Ovary (tissue), 3 donors: ENCODE measurements around the gene PPM1H.

ENCODE experiments used
- POLR2A ChIP-seq: fragments of 450-650 bp; IDR thresholded peaks from one replicate; pipeline ENCODE4 v1.6.1; 2017; ENCODE audit warnings: antibody characterized with exemption, mild to moderate bottlenecking, moderate library complexity
- TF ChIP-seq, protein P1 (sequence below), 3 donors: fragments of 450-650 bp in 2 of 3; fragments of 200-600 bp in 1 of 3; IDR thresholded peaks; one replicate each; pipeline versions ENCODE4 v1.5.1 to v1.8.0; 2016 to 2022; ENCODE audit warnings: antibody characterized with exemption in 3 of 3, mild to moderate bottlenecking in 1 of 3
- donor health status: DM: no; HTN: no; CAD: no.

DNA sequence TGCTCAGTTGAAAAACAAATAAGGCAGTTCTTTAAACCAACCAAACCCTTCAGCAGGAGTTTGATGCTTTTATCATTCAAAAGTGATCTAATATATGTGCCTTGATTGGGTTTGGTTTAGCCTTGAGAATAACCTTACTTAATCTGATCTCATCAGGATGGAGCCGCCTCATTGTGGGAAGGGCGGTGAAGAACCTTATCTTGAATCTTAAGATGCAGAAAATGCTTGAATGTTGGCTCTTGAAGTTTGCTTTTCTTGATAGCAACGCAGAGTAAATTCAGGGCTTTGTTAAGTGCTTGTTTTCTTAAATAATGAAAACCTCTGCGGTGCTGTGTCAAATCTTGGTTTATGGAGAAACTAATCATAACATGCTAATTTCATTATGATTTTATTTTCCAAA is 330.1 kb downstream of the PPM1H start:
- TF ChIP-seq, protein P1, sequence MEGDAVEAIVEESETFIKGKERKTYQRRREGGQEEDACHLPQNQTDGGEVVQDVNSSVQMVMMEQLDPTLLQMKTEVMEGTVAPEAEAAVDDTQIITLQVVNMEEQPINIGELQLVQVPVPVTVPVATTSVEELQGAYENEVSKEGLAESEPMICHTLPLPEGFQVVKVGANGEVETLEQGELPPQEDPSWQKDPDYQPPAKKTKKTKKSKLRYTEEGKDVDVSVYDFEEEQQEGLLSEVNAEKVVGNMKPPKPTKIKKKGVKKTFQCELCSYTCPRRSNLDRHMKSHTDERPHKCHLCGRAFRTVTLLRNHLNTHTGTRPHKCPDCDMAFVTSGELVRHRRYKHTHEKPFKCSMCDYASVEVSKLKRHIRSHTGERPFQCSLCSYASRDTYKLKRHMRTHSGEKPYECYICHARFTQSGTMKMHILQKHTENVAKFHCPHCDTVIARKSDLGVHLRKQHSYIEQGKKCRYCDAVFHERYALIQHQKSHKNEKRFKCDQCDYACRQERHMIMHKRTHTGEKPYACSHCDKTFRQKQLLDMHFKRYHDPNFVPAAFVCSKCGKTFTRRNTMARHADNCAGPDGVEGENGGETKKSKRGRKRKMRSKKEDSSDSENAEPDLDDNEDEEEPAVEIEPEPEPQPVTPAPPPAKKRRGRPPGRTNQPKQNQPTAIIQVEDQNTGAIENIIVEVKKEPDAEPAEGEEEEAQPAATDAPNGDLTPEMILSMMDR (IDR thresholded peaks at IDR 0.05), result no peak
- TF ChIP-seq POLR2A, result no peak
